SK-N-MC (cell line): ENCODE data around the gene MMAB.

Experiments
- EZH2 ChIP-seq: fragments of 200-600 bp; sonication (generic); IDR thresholded peaks from one replicate; pipeline ENCODE4 v1.6.1; 2017; ENCODE audit warnings: antibody characterized with exemption
- FOXP2 ChIP-seq: optimal IDR thresholded peaks from 2 replicates; pipeline ENCODE3; 2011; ENCODE audit warnings: mild to moderate bottlenecking, moderate library complexity; ENCODE audit not compliant: insufficient read depth; ENCODE audit errors: extremely low read length, control extremely low read depth
- POLR2AphosphoS5 ChIP-seq: IDR thresholded peaks from 2 replicates; pipeline ENCODE4 v1.6.1; 2012; ENCODE audit warnings: mild to moderate bottlenecking, low read depth, low read length, borderline replicate concordance

GRCh38 chr12:109541413-109541726, 31.9 kb downstream of the MMAB start:
- TF ChIP-seq EZH2: no peak
- TF ChIP-seq POLR2AphosphoS5: no peak
- no peak for TF ChIP-seq FOXP2
